NT2/D1 (cell line): ENCODE measurements around the gene HOXB9.

ENCODE experiments used
- DNase-seq: peaks from one replicate; pipeline ENCODE4 v3.0.0-alpha.2; 2011; ENCODE audit warnings: low read depth, low spot score
- H3K27me3 ChIP-seq: 2 replicates; pipeline ENCODE4 v1.6.0; 2011; ENCODE audit warnings: mild to moderate bottlenecking; ENCODE audit not compliant: insufficient read length, insufficient read depth
- H3K36me3 ChIP-seq: 2 replicates; pipeline ENCODE4 v1.6.1; 2011; ENCODE audit warnings: mild to moderate bottlenecking, low read length, mixed read lengths; ENCODE audit not compliant: insufficient read depth, insufficient read length
- H3K4me1 ChIP-seq: 2 replicates; pipeline ENCODE4 v1.5.1; 2011; ENCODE audit not compliant: insufficient read depth, insufficient read length
- H3K4me3 ChIP-seq: 2 replicates; pipeline ENCODE4 v1.5.1; 2011; ENCODE audit warnings: low read depth; ENCODE audit not compliant: insufficient read length
- H3K9ac ChIP-seq: 2 replicates; pipeline ENCODE4 v1.6.0; 2011; ENCODE audit warnings: low read depth; ENCODE audit not compliant: insufficient read length
- H3K9me3 ChIP-seq: 2 replicates; pipeline ENCODE4 v1.5.1; 2011; ENCODE audit warnings: mild to moderate bottlenecking, low read length; ENCODE audit not compliant: insufficient read depth
- SUZ12 ChIP-seq: IDR thresholded peaks from 2 replicates; pipeline ENCODE4 v1.6.1; 2011; ENCODE audit not compliant: insufficient read length, insufficient read depth; ENCODE audit errors: extremely low read depth
- YY1 ChIP-seq: IDR thresholded peaks from 2 replicates; pipeline ENCODE4 v1.6.1; 2011; ENCODE audit not compliant: insufficient read length, insufficient read depth
- ZNF274 ChIP-seq: IDR thresholded peaks from 2 replicates; pipeline ENCODE4 v1.6.1; 2011; ENCODE audit warnings: mild to moderate bottlenecking, low read depth, low read length

Gene HOXB9

DNA sequence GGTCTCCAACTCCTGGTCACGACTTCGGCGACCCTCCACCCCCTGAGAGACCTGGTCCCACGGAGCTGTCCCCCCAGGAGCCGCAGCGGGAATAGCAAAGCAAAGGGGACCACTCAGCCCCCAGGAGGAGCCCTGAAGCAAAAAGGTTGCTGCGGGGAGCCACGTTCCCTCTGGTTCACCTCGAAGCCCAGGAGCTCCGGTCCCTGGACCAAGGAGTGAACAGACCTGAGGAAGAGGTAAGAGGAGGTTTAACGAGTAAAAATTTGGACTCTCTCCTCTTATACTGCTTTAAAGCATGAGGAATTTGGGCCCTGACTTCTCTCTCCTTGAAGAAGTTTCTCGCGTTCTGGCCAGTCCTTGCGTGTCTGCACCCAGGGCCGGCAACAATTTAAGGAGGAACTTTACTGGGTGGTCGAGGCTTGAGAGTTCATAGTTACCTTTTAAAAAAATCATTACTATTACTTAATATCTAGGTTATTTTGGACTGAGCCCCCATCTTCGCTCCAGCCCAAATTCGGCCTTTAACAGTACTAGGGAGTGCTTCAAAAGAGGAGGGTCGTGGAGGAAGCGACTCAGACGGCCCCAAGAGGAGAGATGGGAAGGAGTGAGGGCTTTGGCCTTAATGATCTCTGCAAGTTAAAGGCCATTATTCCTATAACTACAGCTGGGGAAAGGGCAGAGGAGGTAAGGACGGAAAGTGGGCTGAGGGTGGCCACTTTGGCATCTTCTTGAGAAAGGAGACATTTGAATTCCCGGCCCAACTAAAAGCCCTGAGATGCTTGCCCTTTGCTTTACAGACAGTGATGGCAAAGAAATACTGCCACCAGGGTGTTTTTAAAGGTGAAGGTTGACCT is 16.9 kb upstream of the HOXB9 start:
- H3K36me3 ChIP-seq = peaks cover 29% of the 10 kb centered on the region
- TF ChIP-seq YY1 (no peak), SUZ12 (no peak)
- H3K9me3 ChIP-seq = peaks cover 5% of the 10 kb centered on the region; the same call in 1 of the 2 replicates
- peaks cover 5% of the 10 kb centered on the region for H3K27me3 ChIP-seq
- peaks cover 8% of the 10 kb centered on the region for H3K4me1 ChIP-seq
- no peak overlapping the region for H3K9ac ChIP-seq
- DNase-seq = no peak
- no peak overlapping the region for H3K4me3 ChIP-seq

DNA sequence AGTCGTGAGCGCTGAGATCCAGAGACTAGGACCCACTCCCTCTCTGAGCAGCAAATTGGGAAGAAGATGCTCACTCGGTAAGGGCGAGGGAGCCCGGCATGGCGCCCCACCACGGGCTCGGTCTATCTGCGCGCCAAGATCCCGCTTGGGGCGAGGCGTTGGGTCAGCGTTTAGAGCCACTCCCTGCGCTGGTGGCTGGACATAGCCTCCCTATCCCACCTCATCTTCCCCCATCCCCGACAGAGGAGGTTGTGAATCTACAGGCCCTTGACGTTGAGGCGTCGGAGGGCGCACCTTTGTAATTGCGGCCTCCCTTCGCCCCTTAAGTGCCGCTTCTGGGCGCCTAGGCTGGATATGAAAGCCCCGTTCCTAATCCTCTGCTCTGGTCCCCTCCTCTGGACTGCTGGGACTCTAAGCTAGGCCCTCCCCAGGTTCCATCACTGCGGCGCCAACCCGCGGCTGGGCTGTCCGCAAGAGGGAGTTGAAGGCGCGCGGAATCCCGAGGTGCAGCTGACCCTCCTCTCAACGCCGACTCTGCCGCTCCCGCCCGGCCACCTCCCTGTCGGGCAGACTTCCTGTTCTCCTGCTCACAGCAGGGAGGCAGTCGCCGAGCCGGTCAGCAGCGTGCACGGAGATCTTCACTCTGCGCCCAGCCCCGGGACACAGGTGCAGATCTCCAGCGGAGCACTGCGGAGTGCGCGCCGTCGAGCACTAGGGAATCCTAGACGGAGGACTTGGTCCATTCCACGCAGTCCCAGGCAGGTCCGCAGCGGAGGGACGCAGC is 16.1 kb upstream of the HOXB9 start:
- peaks cover 6% of the 10 kb centered on the region for H3K4me1 ChIP-seq
- H3K9ac ChIP-seq = no peak overlapping the region
- H3K9me3 ChIP-seq = peaks cover 5% of the 10 kb centered on the region; the same call in 1 of the 2 replicates
- no peak overlapping the region for H3K4me3 ChIP-seq
- H3K36me3 ChIP-seq = peaks cover 35% of the 10 kb centered on the region
- no peak for DNase-seq
- H3K27me3 ChIP-seq = peaks cover 5% of the 10 kb centered on the region
- TF ChIP-seq SUZ12 (no peak), ZNF274 (no peak)

DNA sequence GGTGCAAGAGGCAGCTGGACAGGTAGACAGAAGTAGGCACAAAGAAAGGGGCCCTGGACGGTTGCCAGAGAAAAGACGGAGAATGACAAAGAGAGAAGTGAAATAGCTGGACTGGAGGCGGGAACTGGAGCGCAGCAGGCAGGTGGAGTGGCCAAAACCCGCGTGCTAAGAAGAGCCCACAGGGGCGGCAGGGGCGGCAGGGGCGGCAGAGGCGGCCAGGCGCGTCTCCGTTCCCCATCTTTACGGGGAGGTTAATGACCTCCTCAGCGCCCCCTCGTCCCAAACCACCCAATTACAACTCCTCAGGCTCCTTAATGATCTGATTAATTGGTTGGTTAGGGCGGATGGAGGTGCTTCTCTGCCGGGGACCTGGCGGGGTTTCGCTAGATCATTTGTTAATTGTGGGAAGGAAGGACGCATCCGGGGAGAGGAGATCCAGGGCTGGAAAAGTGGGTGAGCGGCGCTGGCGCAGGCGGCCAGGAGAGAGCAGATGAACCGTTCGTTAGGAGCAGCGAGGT is 15.4 kb upstream of the HOXB9 start:
- peaks cover 35% of the 10 kb centered on the region for H3K36me3 ChIP-seq
- no peak for DNase-seq
- no peak for TF ChIP-seq SUZ12
- peaks cover 5% of the 10 kb centered on the region for H3K27me3 ChIP-seq
- H3K4me1 ChIP-seq = peaks cover 8% of the 10 kb centered on the region
- no peak overlapping the region for H3K9ac ChIP-seq
- H3K9me3 ChIP-seq = peaks cover 5% of the 10 kb centered on the region; the same call in 1 of the 2 replicates
- H3K4me3 ChIP-seq = no peak overlapping the region

DNA sequence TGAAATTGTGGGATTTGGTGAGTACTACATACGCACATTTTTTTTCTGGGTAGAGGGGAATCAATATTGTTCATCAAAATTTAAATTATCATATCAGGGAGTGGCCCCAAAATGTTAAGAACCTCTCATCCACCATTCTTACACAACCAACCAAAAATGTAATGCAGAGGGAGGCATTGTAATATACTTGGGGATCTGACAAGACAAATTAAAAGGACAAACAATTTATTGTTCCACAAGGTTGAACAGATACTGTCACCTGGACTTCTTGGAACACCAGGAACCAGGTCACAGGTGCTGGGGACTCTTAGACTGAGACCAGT is 14.7 kb upstream of the HOXB9 start:
- H3K9ac ChIP-seq = no peak overlapping the region
- H3K4me1 ChIP-seq = peaks cover 8% of the 10 kb centered on the region
- no peak overlapping the region for H3K4me3 ChIP-seq
- DNase-seq = no peak
- H3K36me3 ChIP-seq = peaks cover 43% of the 10 kb centered on the region
- H3K9me3 ChIP-seq = peaks cover 5% of the 10 kb centered on the region; the same call in 1 of the 2 replicates
- no peaks in the 10 kb centered on the region for H3K27me3 ChIP-seq
- TF ChIP-seq SUZ12 = no peak
- no peak for TF ChIP-seq ZNF274
- TF ChIP-seq YY1 = no peak

DNA sequence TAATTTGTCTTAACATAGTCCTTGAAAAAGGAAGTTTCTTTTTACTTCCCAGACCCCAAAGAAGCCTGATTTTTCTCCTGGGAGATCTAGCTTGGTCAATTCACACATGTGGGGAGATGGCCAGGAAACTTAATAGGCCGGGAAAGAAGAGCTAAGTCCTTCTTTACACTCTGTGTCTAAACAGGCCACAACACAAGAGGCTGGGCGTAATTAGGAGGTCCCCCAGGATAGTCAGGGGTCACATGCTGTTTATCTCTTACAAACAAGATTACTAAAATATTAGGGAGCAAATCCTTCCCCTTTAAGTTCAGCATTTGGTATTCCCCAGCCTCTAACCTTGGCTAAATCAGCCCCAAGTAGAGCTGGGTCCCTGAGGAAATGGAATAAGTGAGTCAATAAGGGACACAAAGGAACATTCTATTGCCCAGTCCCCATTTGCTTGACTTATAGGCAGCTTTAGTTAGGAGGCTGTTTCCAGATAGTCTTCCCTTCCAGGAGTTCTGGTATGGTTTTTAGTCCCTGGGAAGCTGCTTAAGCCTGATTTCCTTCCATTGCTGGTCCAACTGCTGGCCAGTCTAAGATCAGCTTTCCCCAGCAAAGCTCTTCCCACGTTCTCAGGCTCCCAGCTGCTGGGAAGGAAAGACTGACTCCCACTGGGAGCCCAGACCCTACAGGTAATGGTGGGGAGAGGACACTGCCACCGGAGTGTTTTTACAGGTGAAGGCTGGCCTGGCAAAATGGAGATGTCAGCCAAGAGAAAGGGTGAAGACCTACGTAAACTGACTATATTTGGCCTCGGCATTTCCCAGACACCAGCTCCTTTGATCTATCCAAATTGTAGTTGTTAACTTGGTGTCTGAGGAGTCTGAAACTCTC is 14.1 kb upstream of the HOXB9 start:
- H3K36me3 ChIP-seq = peaks cover 49% of the 10 kb centered on the region
- peaks cover 5% of the 10 kb centered on the region; the same call in 1 of the 2 replicates for H3K9me3 ChIP-seq
- no peak for DNase-seq
- no peak overlapping the region for H3K9ac ChIP-seq
- H3K4me1 ChIP-seq = peaks cover 8% of the 10 kb centered on the region
- H3K4me3 ChIP-seq = no peak overlapping the region
- no peaks in the 10 kb centered on the region for H3K27me3 ChIP-seq
- TF ChIP-seq YY1 (no peak), ZNF274 (no peak), SUZ12 (no peak)

DNA sequence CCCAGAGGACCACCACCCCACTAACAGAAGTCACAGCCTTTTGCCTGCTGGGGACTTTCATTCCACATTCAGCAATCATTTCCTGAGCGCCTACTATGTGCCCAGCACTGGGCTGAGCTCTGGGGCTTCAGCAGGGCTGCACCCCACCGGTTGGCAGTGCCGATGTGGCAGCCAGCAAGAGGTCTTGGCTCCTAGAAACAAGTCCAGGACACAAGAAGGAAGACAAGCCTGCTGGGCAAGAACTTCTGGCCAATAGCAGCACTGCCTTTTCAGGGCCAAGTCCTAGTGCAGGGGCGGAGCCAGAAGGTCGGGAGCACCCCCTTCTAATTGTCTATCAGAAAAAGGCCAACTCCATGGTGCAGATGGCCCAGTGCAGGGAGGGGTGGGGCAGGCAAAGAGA is 13.0 kb upstream of the HOXB9 start:
- H3K27me3 ChIP-seq = no peaks in the 10 kb centered on the region
- peaks cover 5% of the 10 kb centered on the region; the same call in 1 of the 2 replicates for H3K9me3 ChIP-seq
- peaks cover 56% of the 10 kb centered on the region for H3K36me3 ChIP-seq
- H3K4me3 ChIP-seq = no peak overlapping the region
- H3K9ac ChIP-seq = no peak overlapping the region
- no peak for TF ChIP-seq YY1
- TF ChIP-seq ZNF274 = no peak
- no peak for TF ChIP-seq SUZ12
- H3K4me1 ChIP-seq = peaks cover 5% of the 10 kb centered on the region
- DNase-seq = no peak
